ENCODE results near the gene CCDC195. TPM values are rescaled to one million over a fixed set of nuclear protein-coding genes. Genes with fewer than 3 reads are reported as not detected.
"Not testable (repeated sequence)": the region's sequence is repeated elsewhere in the genome, so short reads cannot be mapped to it uniquely, and the experiment has no call there.

The CCDC195 gene
- total and polyA plus RNA-seq, 8 donors, result not detected

GRCh38 chr2:224669449-224669848 lies 46.7 kb downstream of the CCDC195 start:
- no peak overlapping the region for H3K4me3 ChIP-seq
- intact Hi-C loops (cut with DNase I), result no loop called here
- no peaks in the 10 kb centered on the region for H3K4me1 ChIP-seq
- no peak for DNase-seq
- H3K36me3 ChIP-seq, result no peaks in the 10 kb centered on the region
- ATAC-seq, result no peak
- no peak overlapping the region for H3K27ac ChIP-seq
- TF ChIP-seq, protein P1, sequence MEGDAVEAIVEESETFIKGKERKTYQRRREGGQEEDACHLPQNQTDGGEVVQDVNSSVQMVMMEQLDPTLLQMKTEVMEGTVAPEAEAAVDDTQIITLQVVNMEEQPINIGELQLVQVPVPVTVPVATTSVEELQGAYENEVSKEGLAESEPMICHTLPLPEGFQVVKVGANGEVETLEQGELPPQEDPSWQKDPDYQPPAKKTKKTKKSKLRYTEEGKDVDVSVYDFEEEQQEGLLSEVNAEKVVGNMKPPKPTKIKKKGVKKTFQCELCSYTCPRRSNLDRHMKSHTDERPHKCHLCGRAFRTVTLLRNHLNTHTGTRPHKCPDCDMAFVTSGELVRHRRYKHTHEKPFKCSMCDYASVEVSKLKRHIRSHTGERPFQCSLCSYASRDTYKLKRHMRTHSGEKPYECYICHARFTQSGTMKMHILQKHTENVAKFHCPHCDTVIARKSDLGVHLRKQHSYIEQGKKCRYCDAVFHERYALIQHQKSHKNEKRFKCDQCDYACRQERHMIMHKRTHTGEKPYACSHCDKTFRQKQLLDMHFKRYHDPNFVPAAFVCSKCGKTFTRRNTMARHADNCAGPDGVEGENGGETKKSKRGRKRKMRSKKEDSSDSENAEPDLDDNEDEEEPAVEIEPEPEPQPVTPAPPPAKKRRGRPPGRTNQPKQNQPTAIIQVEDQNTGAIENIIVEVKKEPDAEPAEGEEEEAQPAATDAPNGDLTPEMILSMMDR (IDR thresholded peaks at IDR 0.05), result no peak
- no peaks in the 10 kb centered on the region for H3K9me3 ChIP-seq
- H3K27me3 ChIP-seq, result no peaks in the 10 kb centered on the region

DNA sequence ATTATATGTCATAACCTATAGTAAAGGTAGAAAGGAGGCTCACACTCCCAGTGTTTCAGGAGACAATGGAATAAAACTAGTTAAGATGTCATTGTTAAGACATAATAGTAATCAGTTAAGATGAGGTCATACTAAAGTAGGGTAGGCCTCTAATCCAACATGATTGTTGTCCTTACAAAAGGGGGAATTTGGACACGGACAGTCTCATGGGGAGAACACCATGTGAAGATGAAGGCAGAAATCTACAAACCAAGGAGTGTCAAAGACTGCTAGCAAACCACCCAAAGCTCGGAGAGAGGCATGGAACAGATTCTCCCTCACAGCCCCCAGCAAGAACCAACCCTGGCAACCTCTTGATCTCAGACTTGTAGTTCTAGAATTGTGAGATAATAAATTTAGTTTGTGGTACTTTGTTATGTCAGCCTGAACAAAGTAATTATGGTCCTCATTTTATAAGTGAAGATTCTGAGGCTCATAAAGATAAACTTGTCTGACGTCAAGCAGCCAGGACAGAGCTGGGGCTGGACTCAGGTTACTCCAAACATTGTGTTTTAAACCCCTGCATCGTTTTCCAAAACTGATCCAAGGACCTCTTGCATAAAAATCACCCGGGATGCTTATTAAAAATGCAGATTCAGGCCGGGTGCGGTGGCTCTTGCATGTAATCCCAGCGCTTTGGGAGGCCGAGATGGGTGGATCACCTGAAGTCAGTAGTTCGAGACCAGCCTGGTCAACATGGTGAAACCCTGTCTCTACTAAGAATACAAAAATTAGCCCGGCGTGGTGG lies 47.8 kb downstream of the CCDC195 start:
- no peak for ATAC-seq
- Histone ChIP-seq H3K27me3 (no peaks in the 10 kb centered on the region), H3K4me1 (no peaks in the 10 kb centered on the region), H3K9me3 (peaks cover 0 to 9% of the 10 kb centered on the region in 2 donors), H3K27ac (no peak overlapping the region), H3K36me3 (no peaks in the 10 kb centered on the region), H3K4me3 (no peak overlapping the region)
- intact Hi-C loops (cut with DNase I), result no loop called here
- TF ChIP-seq, protein P1 (IDR thresholded peaks at IDR 0.05), result no peak
- no peak for DNase-seq

GRCh38 chr2:224666951-224667553 lies 49.1 kb downstream of the CCDC195 start:
- H3K27ac ChIP-seq, result no peak overlapping the region
- H3K4me1 ChIP-seq, result no peaks in the 10 kb centered on the region
- no peaks in the 10 kb centered on the region for H3K36me3 ChIP-seq
- TF ChIP-seq, protein P1 (IDR thresholded peaks at IDR 0.05), result no peak
- DNase-seq (no peak), ATAC-seq (no peak)
- H3K9me3 ChIP-seq, result peaks cover 0 to 19% of the 10 kb centered on the region in 2 donors
- intact Hi-C loops (cut with DNase I), result no loop called here
- no peak overlapping the region for H3K4me3 ChIP-seq
- H3K27me3 ChIP-seq, result peaks cover 0 to 3% of the 10 kb centered on the region in 2 donors

- H3K27ac ChIP-seq; H3K4me1 ChIP-seq; intact Hi-C loops (cut with DNase I); DNase-seq; H3K4me3 ChIP-seq; H3K36me3 ChIP-seq; ATAC-seq; H3K27me3 ChIP-seq: not testable (repeated sequence)
- H3K9me3 ChIP-seq, result peaks cover 0 to 19% of the 10 kb centered on the region in 2 donors
Observed at GRCh38 chr2:224663322-224663721, 52.8 kb downstream of the CCDC195 start.

GRCh38 chr2:224661708-224662107 lies 54.5 kb downstream of the CCDC195 start:
- ATAC-seq; H3K36me3 ChIP-seq; intact Hi-C loops (cut with DNase I); H3K27ac ChIP-seq; H3K4me3 ChIP-seq; H3K27me3 ChIP-seq; H3K4me1 ChIP-seq; DNase-seq: not testable (repeated sequence)
- H3K9me3 ChIP-seq, result peaks cover 0 to 19% of the 10 kb centered on the region in 2 donors

DNA sequence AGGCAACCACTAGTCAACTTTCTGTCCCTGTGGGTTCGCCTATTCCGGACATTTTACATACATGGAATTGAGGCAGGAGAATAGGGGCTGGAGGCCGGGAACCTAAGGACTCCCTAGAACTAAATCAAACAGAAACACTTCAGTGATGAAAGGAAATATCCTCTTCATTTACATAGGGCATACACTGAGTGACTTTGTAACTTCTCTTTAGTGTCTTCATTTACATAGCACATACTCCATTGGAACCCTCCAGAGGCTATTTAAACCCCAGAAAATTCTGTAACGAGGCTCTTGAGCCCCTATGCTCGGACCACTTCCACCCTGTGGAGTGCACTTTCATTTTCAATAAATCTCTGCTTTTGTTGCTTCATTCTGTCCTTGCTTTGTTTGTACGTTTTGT lies 56.5 kb downstream of the CCDC195 start:
- DNase-seq (no peak), ATAC-seq (no peak)
- Histone ChIP-seq H3K27me3 (peaks cover 0 to 3% of the 10 kb centered on the region in 2 donors), H3K27ac (no peak overlapping the region), H3K9me3 (peaks cover 0 to 19% of the 10 kb centered on the region in 2 donors), H3K36me3 (no peaks in the 10 kb centered on the region), H3K4me3 (no peak overlapping the region), H3K4me1 (no peaks in the 10 kb centered on the region)
- intact Hi-C loops (cut with DNase I), result loop anchor here in 1 of 2 donors (10.0 kb wide), 1 partner anchor 305 kb away; no protein-coding TSS in a partner anchor
- TF ChIP-seq, protein P1 (IDR thresholded peaks at IDR 0.05), result no peak
